Measurements from ENCODE around the gene KCNG2.

The KCNG2 gene

DNA sequence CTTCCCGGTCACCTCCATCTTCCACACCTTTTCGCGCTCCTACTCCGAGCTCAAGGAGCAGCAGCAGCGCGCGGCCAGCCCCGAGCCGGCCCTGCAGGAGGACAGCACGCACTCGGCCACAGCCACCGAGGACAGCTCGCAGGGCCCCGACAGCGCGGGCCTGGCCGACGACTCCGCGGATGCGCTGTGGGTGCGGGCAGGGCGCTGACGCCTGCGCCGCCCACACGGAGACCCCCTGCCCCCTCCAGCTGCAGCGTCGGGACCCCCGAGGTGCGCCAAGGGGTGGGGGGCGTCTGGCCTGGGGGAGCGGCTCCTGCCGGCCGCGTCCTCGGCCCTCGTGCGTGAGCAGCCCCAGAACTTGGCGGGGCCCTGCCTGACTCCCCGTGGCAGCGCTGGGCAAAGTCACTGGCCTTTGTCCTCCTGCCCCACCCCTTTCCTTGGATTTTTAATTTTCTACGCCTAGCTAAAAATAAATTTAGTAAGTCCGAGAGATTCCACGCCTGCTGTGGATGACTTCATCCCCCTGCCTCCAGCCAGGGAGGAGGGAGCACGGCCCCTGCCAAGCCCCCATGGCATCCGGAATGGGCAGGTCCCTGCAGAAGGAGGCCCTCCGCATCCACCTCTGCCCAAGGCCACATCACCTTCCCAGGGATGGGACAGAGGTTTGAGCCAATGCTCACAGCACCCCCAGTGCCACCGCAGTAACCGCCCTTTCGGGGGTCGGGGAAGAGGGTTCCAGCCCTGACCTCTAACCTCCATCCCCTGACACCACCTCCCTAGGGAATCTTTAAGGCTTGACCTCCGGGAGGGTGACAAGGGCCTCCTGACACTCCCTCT is 102.1 kb downstream of the KCNG2 start:
- no peaks in the 10 kb centered on the region for H3K4me1 ChIP-seq (ENCODE audit: control insufficient read depth in 2 of 2, insufficient read depth in 1 of 2, low read depth in 1 of 2, low read length in 2 of 2)
- peak overlapping the region in 1 of 2 donors; percentile 13 for H3K4me3 ChIP-seq (ENCODE audit: low read length in 2 of 2)
- H3K79me1 ChIP-seq (ENCODE audit: low read depth, low read length): peaks cover 2% of the 10 kb centered on the region
- no peak overlapping the region for H2AFZ ChIP-seq (ENCODE audit: low read length)
- H3K18ac ChIP-seq (ENCODE audit: low read length): no peak overlapping the region
- peak overlapping the region; percentile 44 for H3K9ac ChIP-seq (ENCODE audit: low read depth, low read length, poor library complexity)
- no peaks in the 10 kb centered on the region for H3K27me3 ChIP-seq (ENCODE audit: control insufficient read depth in 3 of 3, insufficient read depth in 3 of 3, low read depth in 1 of 3, low read length in 3 of 3)
- peak overlapping the region; percentile 47 for H2BK120ac ChIP-seq (ENCODE audit: low read depth, low read length)
- H4K91ac ChIP-seq (ENCODE audit: low read depth, low read length, poor library complexity): no peak overlapping the region
- no CpG with 5 or more reads among the region's 53 CpGs for WGBS, 2 donors (ENCODE audit: extremely low coverage in 2 of 2, insufficient read length in 2 of 2, insufficient replicate concordance in 1 of 2)
- DNase-seq (ENCODE audit: low spot score): no peak
- no peak overlapping the region for H3K27ac ChIP-seq (replicated peaks; ENCODE audit: low read length)
- H2BK15ac ChIP-seq (ENCODE audit: low read length): no peak overlapping the region
- H4K8ac ChIP-seq (ENCODE audit: low read depth, low read length): no peak overlapping the region
- no peak overlapping the region for H3K14ac ChIP-seq (ENCODE audit: low read length)
- H2AK5ac ChIP-seq (ENCODE audit: low read depth, low read length): no peak overlapping the region
- peaks cover 5 to 24% of the 10 kb centered on the region in 2 donors for H3K36me3 ChIP-seq (replicated peaks in 1 of 2; ENCODE audit: control insufficient read depth in 2 of 2, insufficient read depth in 2 of 2, low read length in 2 of 2)
- H3K4me2 ChIP-seq (ENCODE audit: insufficient read depth, low read length, poor library complexity, severe bottlenecking): no peak overlapping the region
- peaks cover 31 to 51% of the 10 kb centered on the region in 2 donors for H3K9me3 ChIP-seq (replicated peaks in 1 of 2; ENCODE audit: control insufficient read depth in 2 of 2, insufficient read depth in 1 of 2, low read depth in 1 of 2, low read length in 2 of 2)
- no peak overlapping the region for H2BK5ac ChIP-seq (ENCODE audit: low read length)
- H3K4ac ChIP-seq (ENCODE audit: low read length): no peak overlapping the region
- no peak overlapping the region for H2BK12ac ChIP-seq (ENCODE audit: low read length)
- H3K23ac ChIP-seq (ENCODE audit: low read depth, low read length, poor library complexity): no peak overlapping the region

DNA sequence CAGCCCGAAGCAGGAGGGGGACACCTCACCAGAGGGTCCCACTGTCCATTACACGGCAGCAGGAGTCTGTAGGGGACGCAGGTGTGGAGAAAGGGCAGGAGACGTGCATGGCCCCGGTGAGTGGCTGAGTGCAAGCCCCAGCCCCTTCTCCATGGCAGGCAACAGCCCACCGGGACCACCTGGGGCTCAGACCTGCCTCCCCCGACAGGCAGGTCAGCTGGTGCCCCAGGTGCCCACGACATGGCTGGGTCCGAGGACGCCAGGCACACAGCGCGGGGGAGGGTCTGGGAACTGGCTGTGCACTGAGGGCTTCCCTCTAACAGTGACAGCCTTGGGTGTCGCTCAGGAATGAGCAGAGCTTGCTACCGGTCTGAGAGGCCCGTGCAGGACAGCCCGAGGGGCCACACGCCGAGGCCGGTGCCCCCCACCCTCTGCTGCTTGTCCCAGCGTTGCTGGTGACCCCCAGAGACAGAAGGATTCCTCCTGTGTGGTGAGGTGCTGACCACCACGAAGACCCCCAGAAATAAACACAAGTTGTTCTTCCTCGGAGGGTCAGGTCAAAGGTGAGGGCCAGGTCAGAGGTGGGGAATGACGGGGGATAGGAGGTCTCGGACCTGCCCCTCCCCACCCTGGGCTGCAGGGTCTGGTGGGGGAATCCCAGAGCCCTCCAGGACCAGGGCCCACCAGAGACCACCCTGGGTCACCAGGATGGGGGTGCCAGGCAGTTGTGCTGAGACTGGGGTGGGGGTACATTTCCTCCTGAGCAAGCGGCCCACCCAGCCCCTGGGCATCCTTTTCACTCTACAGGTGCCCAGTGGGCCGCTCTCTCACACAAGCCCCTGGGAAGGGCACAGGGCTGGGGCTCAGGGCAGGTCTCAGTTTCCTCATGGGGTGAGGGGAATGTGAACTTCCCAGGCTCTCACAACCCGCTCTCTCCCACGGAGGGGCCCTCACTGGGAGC is 103.2 kb downstream of the KCNG2 start:
- Histone ChIP-seq H2BK12ac (ENCODE audit: low read length) (no peak overlapping the region), H3K4me2 (ENCODE audit: insufficient read depth, low read length, poor library complexity, severe bottlenecking) (no peak overlapping the region), H4K91ac (ENCODE audit: low read depth, low read length, poor library complexity) (no peak overlapping the region), H3K4me3 (ENCODE audit: low read length in 2 of 2) (no peak overlapping the region), H3K23ac (ENCODE audit: low read depth, low read length, poor library complexity) (peak overlapping the region; percentile 80), H4K8ac (ENCODE audit: low read depth, low read length) (no peak overlapping the region), H2BK15ac (ENCODE audit: low read length) (no peak overlapping the region), H3K9ac (ENCODE audit: low read depth, low read length, poor library complexity) (peak overlapping the region; percentile 60), H3K4me1 (ENCODE audit: control insufficient read depth in 2 of 2, insufficient read depth in 1 of 2, low read depth in 1 of 2, low read length in 2 of 2) (no peaks in the 10 kb centered on the region), H2BK5ac (ENCODE audit: low read length) (no peak overlapping the region), H3K27me3 (ENCODE audit: control insufficient read depth in 3 of 3, insufficient read depth in 3 of 3, low read depth in 1 of 3, low read length in 3 of 3) (no peaks in the 10 kb centered on the region), H2AK5ac (ENCODE audit: low read depth, low read length) (no peak overlapping the region), H3K9me3 (replicated peaks in 1 of 2; ENCODE audit: control insufficient read depth in 2 of 2, insufficient read depth in 1 of 2, low read depth in 1 of 2, low read length in 2 of 2) (peaks cover 31 to 55% of the 10 kb centered on the region in 2 donors), H2BK120ac (ENCODE audit: low read depth, low read length) (no peak overlapping the region), H2AFZ (ENCODE audit: low read length) (no peak overlapping the region), H3K79me1 (ENCODE audit: low read depth, low read length) (peaks cover 2% of the 10 kb centered on the region), H3K14ac (ENCODE audit: low read length) (no peak overlapping the region), H3K4ac (ENCODE audit: low read length) (no peak overlapping the region), H3K36me3 (replicated peaks in 1 of 2; ENCODE audit: control insufficient read depth in 2 of 2, insufficient read depth in 2 of 2, low read length in 2 of 2) (peaks cover 5 to 26% of the 10 kb centered on the region in 2 donors), H3K27ac (replicated peaks; ENCODE audit: low read length) (no peak overlapping the region), H3K18ac (ENCODE audit: low read length) (no peak overlapping the region)
- WGBS, 2 donors (ENCODE audit: extremely low coverage in 2 of 2, insufficient read length in 2 of 2, insufficient replicate concordance in 1 of 2): no CpG with 5 or more reads among the region's 28 CpGs
- no peak for DNase-seq (ENCODE audit: low spot score)

DNA sequence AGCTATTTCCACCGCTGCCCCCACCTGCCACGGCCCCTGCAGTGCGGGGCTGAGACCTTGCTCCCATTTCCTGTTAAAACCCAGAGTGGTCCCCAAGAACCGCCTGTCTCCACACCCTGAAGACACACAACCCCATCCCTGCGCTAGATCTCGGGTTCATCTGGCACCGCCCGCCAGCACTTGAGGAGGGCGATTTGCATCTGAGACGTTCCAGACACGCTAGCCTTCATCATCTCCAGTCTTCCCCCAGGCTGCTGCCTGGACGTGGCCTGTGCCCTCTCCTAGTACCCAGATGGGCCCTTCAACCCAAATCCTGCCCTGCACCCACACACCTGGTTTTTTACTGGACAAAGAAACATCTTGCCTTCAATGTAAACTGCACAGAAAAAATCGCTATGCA is 103.9 kb downstream of the KCNG2 start:
- H3K36me3 ChIP-seq (replicated peaks in 1 of 2; ENCODE audit: control insufficient read depth in 2 of 2, insufficient read depth in 2 of 2, low read length in 2 of 2): peaks cover 6 to 26% of the 10 kb centered on the region in 2 donors
- H2BK15ac ChIP-seq (ENCODE audit: low read length): no peak overlapping the region
- DNase-seq (ENCODE audit: low spot score): no peak

DNA sequence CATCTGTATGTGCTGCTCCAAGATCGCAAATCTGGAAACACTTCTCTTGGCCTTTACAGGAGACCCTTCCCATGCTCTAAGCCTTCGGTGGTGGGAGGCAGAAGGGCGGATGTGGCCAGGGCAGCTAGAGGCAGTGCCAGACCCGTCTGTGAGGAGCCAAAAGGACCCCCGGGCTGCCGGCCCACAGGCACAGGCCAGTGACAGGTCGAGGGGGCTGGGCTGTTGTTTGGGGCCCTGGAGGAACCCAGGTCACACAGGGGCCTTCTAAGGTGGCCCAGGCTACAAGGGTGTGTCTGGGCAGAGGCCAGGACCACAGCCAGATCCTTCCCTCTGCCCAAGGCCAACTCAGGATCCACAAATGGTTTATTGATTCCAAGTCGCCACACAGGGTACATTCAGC is 104.3 kb downstream of the KCNG2 start:
- no peak overlapping the region for H3K4me2 ChIP-seq (ENCODE audit: insufficient read depth, low read length, poor library complexity, severe bottlenecking)
- H3K27me3 ChIP-seq (ENCODE audit: control insufficient read depth in 3 of 3, insufficient read depth in 3 of 3, low read depth in 1 of 3, low read length in 3 of 3): no peaks in the 10 kb centered on the region
- no peak overlapping the region for H3K27ac ChIP-seq (replicated peaks; ENCODE audit: low read length)
- H3K4me1 ChIP-seq (ENCODE audit: control insufficient read depth in 2 of 2, insufficient read depth in 1 of 2, low read depth in 1 of 2, low read length in 2 of 2): no peaks in the 10 kb centered on the region
- H2AFZ ChIP-seq (ENCODE audit: low read length): no peak overlapping the region
- peaks cover 8 to 29% of the 10 kb centered on the region in 2 donors for H3K36me3 ChIP-seq (replicated peaks in 1 of 2; ENCODE audit: control insufficient read depth in 2 of 2, insufficient read depth in 2 of 2, low read length in 2 of 2)
- no peak overlapping the region for H3K4ac ChIP-seq (ENCODE audit: low read length)
- peaks cover 32 to 55% of the 10 kb centered on the region in 2 donors for H3K9me3 ChIP-seq (replicated peaks in 1 of 2; ENCODE audit: control insufficient read depth in 2 of 2, insufficient read depth in 1 of 2, low read depth in 1 of 2, low read length in 2 of 2)
- H3K18ac ChIP-seq (ENCODE audit: low read length): no peak overlapping the region
- no peak overlapping the region for H2BK12ac ChIP-seq (ENCODE audit: low read length)
- no peak overlapping the region for H2BK5ac ChIP-seq (ENCODE audit: low read length)
- H3K4me3 ChIP-seq (ENCODE audit: low read length in 2 of 2): no peak overlapping the region
- H2AK5ac ChIP-seq (ENCODE audit: low read depth, low read length): no peak overlapping the region
- H3K9ac ChIP-seq (ENCODE audit: low read depth, low read length, poor library complexity): no peak overlapping the region
- WGBS, 2 donors (ENCODE audit: extremely low coverage in 2 of 2, insufficient read length in 2 of 2, insufficient replicate concordance in 1 of 2): no CpG with 5 or more reads among the region's 8 CpGs
- no peak overlapping the region for H2BK120ac ChIP-seq (ENCODE audit: low read depth, low read length)
- no peak for DNase-seq (ENCODE audit: low spot score)
- no peak overlapping the region for H4K91ac ChIP-seq (ENCODE audit: low read depth, low read length, poor library complexity)
- H3K23ac ChIP-seq (ENCODE audit: low read depth, low read length, poor library complexity): no peak overlapping the region
- peaks cover 2% of the 10 kb centered on the region for H3K79me1 ChIP-seq (ENCODE audit: low read depth, low read length)
- H2BK15ac ChIP-seq (ENCODE audit: low read length): no peak overlapping the region
- H4K8ac ChIP-seq (ENCODE audit: low read depth, low read length): no peak overlapping the region
- peak overlapping the region; percentile 21 for H3K14ac ChIP-seq (ENCODE audit: low read length)

More for the DNA sequence above, 103.9 kb downstream of the KCNG2 start:
- no peaks in the 10 kb centered on the region for H3K27me3 ChIP-seq (ENCODE audit: control insufficient read depth in 3 of 3, insufficient read depth in 3 of 3, low read depth in 1 of 3, low read length in 3 of 3)
- WGBS, 2 donors (ENCODE audit: extremely low coverage in 2 of 2, insufficient read length in 2 of 2, insufficient replicate concordance in 1 of 2): no CpG with 5 or more reads among the region's 13 CpGs
- peak overlapping the region; percentile 21 for H3K14ac ChIP-seq (ENCODE audit: low read length)
- H2AFZ ChIP-seq (ENCODE audit: low read length): no peak overlapping the region
- no peak overlapping the region for H3K9ac ChIP-seq (ENCODE audit: low read depth, low read length, poor library complexity)
- no peak overlapping the region for H3K4me3 ChIP-seq (ENCODE audit: low read length in 2 of 2)
- H2AK5ac ChIP-seq (ENCODE audit: low read depth, low read length): no peak overlapping the region
- H3K4me1 ChIP-seq (ENCODE audit: control insufficient read depth in 2 of 2, insufficient read depth in 1 of 2, low read depth in 1 of 2, low read length in 2 of 2): no peaks in the 10 kb centered on the region
- no peak overlapping the region for H2BK12ac ChIP-seq (ENCODE audit: low read length)
- H3K9me3 ChIP-seq (replicated peaks in 1 of 2; ENCODE audit: control insufficient read depth in 2 of 2, insufficient read depth in 1 of 2, low read depth in 1 of 2, low read length in 2 of 2): peaks cover 29 to 55% of the 10 kb centered on the region in 2 donors
- H3K79me1 ChIP-seq (ENCODE audit: low read depth, low read length): peaks cover 2% of the 10 kb centered on the region
- no peak overlapping the region for H3K27ac ChIP-seq (replicated peaks; ENCODE audit: low read length)
- H3K4ac ChIP-seq (ENCODE audit: low read length): no peak overlapping the region
- no peak overlapping the region for H2BK120ac ChIP-seq (ENCODE audit: low read depth, low read length)
- H2BK5ac ChIP-seq (ENCODE audit: low read length): no peak overlapping the region
- H4K8ac ChIP-seq (ENCODE audit: low read depth, low read length): no peak overlapping the region
- no peak overlapping the region for H3K23ac ChIP-seq (ENCODE audit: low read depth, low read length, poor library complexity)
- H3K18ac ChIP-seq (ENCODE audit: low read length): no peak overlapping the region
- no peak overlapping the region for H3K4me2 ChIP-seq (ENCODE audit: insufficient read depth, low read length, poor library complexity, severe bottlenecking)
- no peak overlapping the region for H4K91ac ChIP-seq (ENCODE audit: low read depth, low read length, poor library complexity)

Measured in neuronal stem cell (in vitro differentiated cells).